H1 (cell line): ENCODE measurements around the gene C19orf53.

ENCODE experiments used
- EZH2 ChIP-seq: fragments of 200-600 bp; sonication (generic); IDR thresholded peaks from 2 replicates; pipeline ENCODE4 v1.7.1; 2012; ENCODE audit warnings: low read depth, mild to moderate bottlenecking, moderate library complexity, low read length, inconsistent platforms; ENCODE audit not compliant: severe bottlenecking
- GTF2F1 ChIP-seq: IDR thresholded peaks from 2 replicates; pipeline ENCODE4 v1.6.1; 2012; ENCODE audit warnings: low read depth, low read length, improper control_type of control experiment, borderline replicate concordance
- KDM1A ChIP-seq: fragments of 200-600, 300-600 bp; sonication (generic); IDR thresholded peaks from 2 replicates; pipeline ENCODE4 v1.7.1; 2016; ENCODE audit warnings: mild to moderate bottlenecking, low read length, borderline replicate concordance
- KDM5A ChIP-seq: fragments of 200-600 bp; IDR thresholded peaks from 2 replicates; pipeline ENCODE4 v1.7.1; 2012; ENCODE audit warnings: mild to moderate bottlenecking, low read length, inconsistent platforms, mixed read lengths
- MAFK ChIP-seq: IDR thresholded peaks from 2 replicates; pipeline ENCODE4 v1.6.1; 2012; ENCODE audit warnings: low read depth, mild to moderate bottlenecking, improper control_type of control experiment, low read length
- MAX ChIP-seq: IDR thresholded peaks from 2 replicates; pipeline ENCODE4 v1.6.1; 2012; ENCODE audit warnings: inconsistent platforms
- RAD21 ChIP-seq, 2 experiments: IDR thresholded peaks in 1 of 2; conservative IDR thresholded peaks in 1 of 2; 2 replicates each; pipeline ENCODE4 v1.6.1; 2011; ENCODE audit warnings: low read depth in 2 of 2, low read length in 2 of 2, improper control_type of control experiment in 1 of 2, inconsistent platforms in 1 of 2, mild to moderate bottlenecking in 1 of 2, moderate library complexity in 1 of 2
- SP2 ChIP-seq: IDR thresholded peaks from 2 replicates; pipeline ENCODE4 v1.6.1; 2012; ENCODE audit warnings: mild to moderate bottlenecking, low read length, inconsistent platforms
- TAF1 ChIP-seq: IDR thresholded peaks from 2 replicates; pipeline ENCODE4 v1.6.1; 2011; ENCODE audit warnings: mild to moderate bottlenecking, low read depth, low read length
- YY1 ChIP-seq: IDR thresholded peaks from 2 replicates; pipeline ENCODE4 v1.6.1; 2011; ENCODE audit warnings: low read depth, mild to moderate bottlenecking, low read length
- TF ChIP-seq, protein P1 (sequence below), 3 experiments: IDR thresholded peaks; 1 replicate in 2 of 3; 2 replicates in 1 of 3; pipeline versions ENCODE4 v1.5.1 to v1.6.1; 2011; ENCODE audit warnings: low read length in 3 of 3, mild to moderate bottlenecking in 3 of 3, inconsistent platforms in 2 of 3, low read depth in 1 of 3, moderate library complexity in 1 of 3; ENCODE audit not compliant: insufficient read depth in 1 of 3; ENCODE audit errors: control extremely low read depth in 1 of 3

GRCh38 chr19:13803038-13803437 lies 28.8 kb downstream of the C19orf53 start:
- TF ChIP-seq GTF2F1 = no peak
- TF ChIP-seq KDM1A = no peak
- TF ChIP-seq, protein P1, sequence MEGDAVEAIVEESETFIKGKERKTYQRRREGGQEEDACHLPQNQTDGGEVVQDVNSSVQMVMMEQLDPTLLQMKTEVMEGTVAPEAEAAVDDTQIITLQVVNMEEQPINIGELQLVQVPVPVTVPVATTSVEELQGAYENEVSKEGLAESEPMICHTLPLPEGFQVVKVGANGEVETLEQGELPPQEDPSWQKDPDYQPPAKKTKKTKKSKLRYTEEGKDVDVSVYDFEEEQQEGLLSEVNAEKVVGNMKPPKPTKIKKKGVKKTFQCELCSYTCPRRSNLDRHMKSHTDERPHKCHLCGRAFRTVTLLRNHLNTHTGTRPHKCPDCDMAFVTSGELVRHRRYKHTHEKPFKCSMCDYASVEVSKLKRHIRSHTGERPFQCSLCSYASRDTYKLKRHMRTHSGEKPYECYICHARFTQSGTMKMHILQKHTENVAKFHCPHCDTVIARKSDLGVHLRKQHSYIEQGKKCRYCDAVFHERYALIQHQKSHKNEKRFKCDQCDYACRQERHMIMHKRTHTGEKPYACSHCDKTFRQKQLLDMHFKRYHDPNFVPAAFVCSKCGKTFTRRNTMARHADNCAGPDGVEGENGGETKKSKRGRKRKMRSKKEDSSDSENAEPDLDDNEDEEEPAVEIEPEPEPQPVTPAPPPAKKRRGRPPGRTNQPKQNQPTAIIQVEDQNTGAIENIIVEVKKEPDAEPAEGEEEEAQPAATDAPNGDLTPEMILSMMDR (IDR thresholded peaks at IDR 0.05; ENCODE audit: control extremely low read depth in 1 of 3, insufficient read depth in 1 of 3, low read depth in 1 of 3, low read length in 3 of 3) = no peak
- no peak for TF ChIP-seq YY1
- TF ChIP-seq EZH2 = no peak
- TF ChIP-seq TAF1 = no peak
- TF ChIP-seq MAFK = no peak
- no peak for TF ChIP-seq RAD21 (IDR thresholded peaks at IDR 0.05 in 1 of 2, conservative IDR thresholded peaks at IDR 0.05 in 1 of 2; ENCODE audit: low read depth in 2 of 2, low read length in 2 of 2)
- no peak for TF ChIP-seq SP2
- TF ChIP-seq MAX = no peak
- no peak for TF ChIP-seq KDM5A
